GM18502 (cell line): ENCODE results near the gene HK1.
"Not testable (repeated sequence)": the region's sequence is repeated elsewhere in the genome, so short reads cannot be mapped to it uniquely, and the experiment has no call there.

Source experiments
- ATAC-seq: cut with Tn5 transposase; IDR thresholded peaks from one replicate; pipeline ENCODE4 v1.9.1; 2021; ENCODE audit warnings: mild to moderate bottlenecking; ENCODE audit not compliant: unreplicated experiment, poor library complexity

HK1 gene

GRCh38 chr10:69325637-69326523 is 47.6 kb downstream of the HK1 start:
- ATAC-seq: not testable (repeated sequence)

DNA sequence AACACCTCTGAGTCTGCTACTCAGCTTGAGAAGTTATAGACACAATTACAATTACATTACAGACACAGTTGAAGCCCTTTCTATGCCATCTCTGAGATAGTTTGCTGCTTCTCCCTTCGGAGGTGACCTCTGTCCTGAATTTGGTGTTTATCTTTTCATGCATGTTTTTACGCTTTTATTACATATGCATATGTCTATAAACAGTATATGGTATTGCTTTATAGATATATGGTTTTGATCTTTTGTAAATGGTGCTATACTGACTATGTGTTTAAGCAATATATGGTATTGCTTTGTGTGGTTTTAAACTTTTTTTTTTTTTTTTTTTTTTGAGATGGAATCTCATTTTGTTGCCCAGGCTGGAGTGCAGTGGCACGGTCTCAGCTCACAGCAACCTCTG is 48.4 kb downstream of the HK1 start:
- no peak for ATAC-seq

GRCh38 chr10:69327463-69328379 is 49.4 kb downstream of the HK1 start:
- ATAC-seq: peak; percentile 88

DNA sequence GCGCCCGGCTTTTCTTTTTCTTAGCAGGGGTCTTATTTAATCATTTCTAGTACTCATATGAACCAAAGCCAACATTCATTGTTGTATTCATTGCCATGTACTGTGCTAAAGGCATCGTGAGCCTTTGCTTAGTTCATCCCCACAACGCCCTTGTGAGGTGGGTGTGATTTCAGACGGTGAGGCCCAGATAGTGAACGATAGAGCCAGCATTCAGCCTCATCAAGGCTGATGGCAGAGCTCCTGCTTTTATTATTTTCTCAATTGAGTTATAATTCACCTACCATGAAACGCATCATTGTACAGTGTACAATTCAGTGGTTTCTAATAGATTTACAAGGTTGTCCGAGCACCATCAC is 50.1 kb downstream of the HK1 start:
- peak; percentile 26 for ATAC-seq

DNA sequence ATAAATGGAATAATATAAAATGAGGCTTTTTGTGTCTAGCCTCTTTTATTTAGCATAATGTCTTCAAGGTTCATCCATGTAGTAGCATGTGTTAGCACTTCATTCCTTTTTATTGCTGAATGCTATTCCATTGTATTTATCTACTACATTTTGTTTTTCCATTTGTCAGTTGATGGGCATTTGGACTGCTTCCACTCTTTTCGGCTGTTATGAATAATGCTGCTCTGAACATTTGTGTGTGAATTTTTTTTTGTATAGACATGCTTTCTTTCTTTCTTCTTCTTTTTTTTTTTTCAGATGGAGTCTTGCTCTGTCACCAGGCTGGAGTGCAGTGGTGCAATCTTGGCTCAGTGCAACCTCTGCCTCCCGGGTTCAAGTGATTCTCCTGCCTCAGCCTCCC is 50.6 kb downstream of the HK1 start:
- not testable (repeated sequence) for ATAC-seq

DNA sequence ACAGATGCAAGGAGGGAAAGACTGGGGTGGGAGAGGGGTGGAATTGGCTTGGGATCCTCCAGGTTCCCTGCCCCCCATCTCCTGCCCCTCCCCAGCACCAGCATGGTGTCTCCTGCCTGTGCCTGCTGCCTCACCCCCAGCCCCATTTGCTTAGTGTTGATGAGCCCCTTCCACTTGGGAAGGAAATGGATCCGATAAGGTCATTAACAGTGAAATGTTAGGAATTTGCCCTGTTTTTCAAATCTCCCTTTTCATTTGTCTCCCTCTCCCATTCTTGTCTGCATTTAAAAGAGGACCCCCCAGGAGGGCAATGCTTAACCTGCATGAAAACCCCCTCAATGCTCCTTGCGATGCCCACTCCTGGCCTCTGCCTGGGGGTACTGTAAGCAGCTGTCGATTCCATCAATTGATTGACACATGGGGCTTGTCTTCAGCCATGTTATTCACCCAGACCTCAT is 51.5 kb downstream of the HK1 start:
- no peak for ATAC-seq

- no peak for ATAC-seq
Observed at GRCh38 chr10:69331161-69331560, 52.9 kb downstream of the HK1 start.

DNA sequence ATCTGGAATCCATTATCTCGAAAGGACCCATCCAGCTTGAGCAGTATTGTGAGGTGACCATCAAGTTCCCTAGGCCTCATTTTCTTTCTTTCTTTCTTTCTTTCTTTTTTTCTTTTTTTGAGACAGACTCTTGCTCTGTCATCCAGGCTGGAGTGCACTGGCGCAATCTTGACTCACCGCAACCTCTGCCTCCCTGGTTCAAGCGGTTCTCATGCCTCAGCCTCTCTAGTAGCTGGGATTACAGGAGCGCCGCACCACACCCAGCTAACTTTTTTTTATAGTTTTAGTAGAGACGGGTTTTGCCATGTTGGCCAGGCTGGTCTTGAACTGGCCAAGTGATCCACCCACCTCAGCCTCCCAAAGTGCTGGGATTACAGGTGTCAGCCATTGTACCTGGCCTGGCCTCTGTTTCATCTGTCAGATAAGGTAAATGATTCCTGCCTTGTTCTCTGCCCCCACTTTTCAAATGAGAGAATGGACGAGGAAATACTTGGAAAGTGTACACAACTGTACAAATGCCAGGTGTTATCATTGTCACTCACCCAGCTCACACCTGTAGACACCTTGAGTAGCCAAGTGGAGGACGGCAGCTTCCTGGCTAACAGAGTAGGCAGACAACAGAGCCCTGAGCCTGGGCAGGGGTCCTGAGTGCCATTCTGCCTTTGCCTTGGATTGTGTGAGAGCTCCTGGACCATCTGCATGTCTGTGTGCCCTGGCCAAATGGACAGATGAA is 54.1 kb downstream of the HK1 start:
- no peak for ATAC-seq

- no peak for ATAC-seq
Observed at GRCh38 chr10:69333205-69333604, 54.9 kb downstream of the HK1 start.

- ATAC-seq: peak; percentile 33
Observed at GRCh38 chr10:69333865-69334301, 55.6 kb downstream of the HK1 start.

GRCh38 chr10:69334302-69335062 is 56.2 kb downstream of the HK1 start:
- ATAC-seq: peak; percentile 63

DNA sequence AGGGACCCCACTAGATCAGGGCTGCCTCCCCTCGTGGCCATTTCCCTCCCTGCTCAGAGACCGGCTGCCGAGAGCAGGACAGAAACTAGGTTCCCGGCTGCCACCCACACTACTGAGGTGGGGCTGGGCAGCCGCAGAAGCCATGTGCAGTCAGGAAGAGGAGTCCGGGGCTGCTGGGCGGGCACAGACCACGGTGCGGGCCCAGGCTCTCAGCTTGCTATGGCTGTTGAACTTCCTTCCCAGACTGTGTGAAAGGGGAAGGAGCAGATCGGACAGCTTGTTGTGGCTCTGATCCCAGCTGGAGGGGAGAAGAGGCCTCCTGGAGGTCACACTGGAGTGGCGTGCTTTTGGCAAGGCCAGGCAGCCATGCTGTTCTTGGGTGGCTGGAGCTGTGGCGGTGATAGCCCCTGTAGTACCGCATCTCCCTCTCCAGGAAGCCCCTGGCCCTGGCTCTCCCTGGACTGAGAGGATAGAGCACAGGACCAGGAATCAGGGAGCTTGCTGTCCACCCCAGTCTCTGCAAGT is 56.8 kb downstream of the HK1 start:
- peak; percentile 47 for ATAC-seq

GRCh38 chr10:69335613-69336012 is 57.3 kb downstream of the HK1 start:
- ATAC-seq: no peak

DNA sequence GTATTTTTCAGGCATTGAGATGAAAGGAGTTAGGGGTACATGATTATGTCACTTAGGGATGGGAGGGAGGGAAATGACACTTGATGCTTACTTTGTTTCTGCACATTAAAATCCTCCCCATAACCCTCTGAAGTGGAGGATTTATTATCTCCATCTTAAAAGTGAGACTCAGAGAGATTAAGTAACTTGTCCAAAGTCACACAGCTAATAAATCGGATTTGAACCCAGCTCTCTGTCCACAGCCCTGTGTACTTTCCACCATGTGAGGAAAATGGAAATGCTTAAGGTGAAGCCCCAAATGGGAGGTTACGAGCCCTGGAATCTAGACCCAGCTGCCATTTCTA is 58.6 kb downstream of the HK1 start:
- no peak for ATAC-seq

GRCh38 chr10:69337296-69338132 is 59.2 kb downstream of the HK1 start:
- ATAC-seq: no peak

DNA sequence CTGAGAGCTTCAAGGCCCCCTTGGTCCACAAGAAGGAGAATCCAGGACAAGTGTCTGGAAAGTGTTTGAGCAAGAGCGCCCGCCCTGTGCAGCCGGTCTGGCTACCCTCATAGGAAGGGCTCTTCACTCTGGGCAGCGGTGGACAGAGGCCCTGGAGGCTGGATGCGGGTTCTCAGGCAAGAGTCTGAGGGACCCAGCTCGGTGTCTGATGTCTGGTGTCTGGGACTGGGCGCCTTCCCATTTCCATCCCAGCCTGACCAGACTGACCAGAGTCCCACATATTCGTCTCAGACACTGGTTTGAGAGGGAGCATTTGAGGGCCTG is 59.8 kb downstream of the HK1 start:
- no peak for ATAC-seq

DNA sequence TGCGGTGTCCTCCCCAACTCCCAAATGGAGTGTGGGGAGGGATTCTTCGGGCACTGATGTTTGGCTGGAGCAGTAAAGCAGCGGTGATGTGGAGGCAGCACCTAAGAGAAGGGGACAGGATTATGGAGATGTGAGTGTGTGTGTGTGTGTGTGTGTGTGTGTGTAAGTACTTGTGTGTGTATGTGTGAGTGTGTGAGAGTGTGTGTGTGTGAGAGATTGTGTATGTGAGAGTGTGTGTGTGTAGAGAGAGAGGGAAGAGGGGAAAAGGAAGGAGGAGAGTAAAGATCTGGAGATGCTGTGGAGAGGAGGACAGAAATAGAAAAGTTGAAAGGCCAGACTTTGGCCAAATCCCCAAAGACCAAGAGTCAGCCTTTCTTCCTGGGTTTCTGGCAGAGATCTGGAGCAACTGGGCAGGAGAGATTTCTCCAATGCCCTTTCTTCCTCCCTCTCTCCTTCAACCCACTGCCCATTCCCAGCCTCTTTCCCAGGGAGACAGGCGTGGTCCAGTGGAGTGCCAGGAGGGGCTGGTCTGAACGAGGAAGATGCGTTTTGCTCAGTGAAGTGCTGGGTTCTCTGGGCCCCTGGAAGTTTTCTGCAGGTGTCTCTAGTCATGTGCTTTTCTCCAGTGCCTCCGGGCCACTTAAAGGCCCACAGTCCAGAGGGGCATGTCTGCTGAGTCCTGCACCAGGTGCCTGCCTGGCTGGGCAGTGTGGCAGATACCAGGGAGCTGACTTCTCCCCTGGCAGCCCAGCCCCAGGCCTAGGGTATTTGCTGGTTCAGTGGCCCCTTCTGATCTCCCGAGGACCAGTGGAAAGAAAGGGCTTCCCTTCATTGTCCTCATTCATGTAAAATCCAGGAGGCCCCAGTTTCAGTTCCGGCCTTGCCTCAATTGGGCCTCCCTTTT is 60.5 kb downstream of the HK1 start:
- ATAC-seq: no peak

DNA sequence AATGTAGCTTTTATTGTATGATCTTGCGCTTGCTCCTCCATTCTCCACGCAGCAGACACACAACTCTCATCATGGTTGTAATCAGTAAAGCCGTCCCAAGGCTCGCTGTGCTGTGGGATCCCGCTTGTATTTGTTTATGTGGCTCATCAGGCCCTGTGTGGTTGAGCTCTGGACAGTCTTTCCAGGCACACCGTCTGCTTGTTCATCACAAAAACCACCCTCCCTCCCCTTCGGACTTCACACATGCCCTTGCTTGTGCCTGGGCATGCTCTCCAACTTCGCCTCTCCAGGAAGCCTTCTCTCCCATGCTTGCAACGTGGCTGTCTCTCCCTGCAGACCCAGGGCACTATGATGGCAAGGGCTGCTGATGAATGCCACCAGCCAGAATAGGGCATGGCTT is 62.4 kb downstream of the HK1 start:
- ATAC-seq: no peak
